GM18519 (cell line): ENCODE results near the gene GABRB2.
"Not testable (repeated sequence)": the region's sequence is repeated elsewhere in the genome, so short reads cannot be mapped to it uniquely, and the experiment has no call there.

ENCODE experiments used
- ATAC-seq: cut with Tn5 transposase; IDR thresholded peaks from one replicate; pipeline ENCODE4 v1.9.1; 2021; ENCODE audit warnings: mild to moderate bottlenecking, moderate library complexity; ENCODE audit not compliant: unreplicated experiment, low FRiP score

The GABRB2 gene

DNA sequence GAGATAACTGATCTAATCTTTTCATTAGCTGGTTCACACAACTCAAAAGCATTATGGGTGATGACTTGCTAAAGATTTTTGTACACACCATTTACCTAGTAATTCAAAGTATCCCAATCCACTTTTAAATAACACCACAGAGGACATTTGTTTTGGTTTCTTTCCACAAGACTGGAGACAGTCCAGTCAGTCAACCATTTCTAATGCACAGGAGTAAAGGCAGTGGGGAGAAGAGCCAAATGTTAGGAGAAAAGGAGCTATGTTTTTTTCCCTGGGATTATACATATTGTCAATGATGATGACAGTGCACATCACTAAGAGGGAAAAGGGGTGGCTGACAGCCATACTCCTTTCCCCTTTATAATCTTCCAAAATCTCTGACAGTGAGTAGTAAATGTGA lies 240.9 kb downstream of the GABRB2 start:
- no peak for ATAC-seq

DNA sequence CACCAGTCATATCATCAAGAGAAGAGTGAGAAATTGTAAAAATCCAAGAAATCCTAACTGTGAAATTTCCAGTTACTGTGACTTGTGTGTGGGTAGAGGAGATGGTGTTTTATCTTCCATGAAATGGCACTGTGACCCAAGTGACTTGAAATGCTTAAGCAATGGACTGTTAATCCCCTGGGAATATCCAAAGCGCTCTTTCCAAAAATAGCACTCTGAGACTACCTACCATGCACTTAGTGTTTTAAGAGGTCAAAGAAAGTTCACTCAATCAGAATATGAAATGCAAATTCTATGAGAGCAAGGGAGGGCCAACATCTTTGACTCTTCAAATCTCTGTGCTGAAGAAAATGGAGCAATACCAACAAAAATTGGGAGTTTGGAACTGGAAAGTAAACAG lies 244.0 kb downstream of the GABRB2 start:
- no peak for ATAC-seq

DNA sequence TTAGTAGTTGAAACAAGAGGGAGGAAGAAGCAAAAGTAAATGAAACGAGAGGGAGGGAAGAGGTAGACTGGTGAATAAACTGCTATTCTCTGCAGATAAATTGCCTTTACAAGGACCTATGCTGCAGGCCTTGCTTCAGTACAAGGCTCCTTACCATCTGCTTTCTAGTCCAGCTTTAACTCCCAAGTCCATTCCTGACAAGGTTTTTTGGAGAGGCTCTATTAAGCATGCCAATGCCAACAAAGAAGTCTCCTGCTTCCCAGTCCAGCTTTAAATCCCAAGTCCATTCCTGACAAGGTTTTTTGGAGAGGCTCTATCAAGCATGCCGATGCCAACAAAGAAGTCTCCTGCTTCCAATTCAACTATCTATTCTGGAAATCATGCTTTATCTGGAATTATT lies 244.9 kb downstream of the GABRB2 start:
- ATAC-seq: no peak

DNA sequence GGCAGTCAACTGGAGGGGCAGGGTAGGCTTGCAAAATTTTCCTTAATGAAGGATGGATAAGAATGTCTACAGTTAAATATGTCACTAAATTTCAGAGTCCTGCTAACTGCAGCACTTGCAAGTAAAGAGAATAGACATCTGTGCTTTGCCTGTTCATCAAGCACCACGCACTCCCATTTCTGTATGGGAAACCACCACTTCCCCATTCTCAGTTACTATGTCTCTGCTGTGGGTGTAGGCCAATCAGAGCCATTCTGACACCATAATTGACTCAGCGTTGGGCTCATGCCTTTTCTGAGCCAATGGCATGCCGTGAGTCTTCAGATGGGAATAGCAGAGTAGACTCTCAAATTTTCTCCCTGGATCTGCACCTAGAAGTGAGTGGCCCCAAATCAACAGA lies 247.5 kb downstream of the GABRB2 start:
- ATAC-seq: peak; percentile 95

DNA sequence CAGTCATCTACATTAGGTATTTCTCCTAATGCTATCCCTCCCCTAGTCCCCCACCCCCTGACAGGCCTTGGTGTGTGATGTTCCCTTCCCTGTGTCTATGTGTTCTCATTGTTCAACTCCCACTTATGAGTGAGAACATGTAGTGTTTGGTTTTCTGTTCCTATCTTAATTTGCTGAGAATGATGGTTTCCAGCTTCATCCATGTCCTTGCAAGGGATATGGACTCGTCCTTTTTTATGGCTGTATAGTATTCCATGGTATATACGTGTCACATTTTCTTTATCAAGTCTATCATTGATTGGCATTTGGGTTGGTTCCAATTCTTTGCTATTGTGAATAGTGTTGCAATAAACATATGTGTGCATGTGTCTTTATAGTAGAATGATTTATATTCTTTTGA lies 249.1 kb downstream of the GABRB2 start:
- not testable (repeated sequence) for ATAC-seq

DNA sequence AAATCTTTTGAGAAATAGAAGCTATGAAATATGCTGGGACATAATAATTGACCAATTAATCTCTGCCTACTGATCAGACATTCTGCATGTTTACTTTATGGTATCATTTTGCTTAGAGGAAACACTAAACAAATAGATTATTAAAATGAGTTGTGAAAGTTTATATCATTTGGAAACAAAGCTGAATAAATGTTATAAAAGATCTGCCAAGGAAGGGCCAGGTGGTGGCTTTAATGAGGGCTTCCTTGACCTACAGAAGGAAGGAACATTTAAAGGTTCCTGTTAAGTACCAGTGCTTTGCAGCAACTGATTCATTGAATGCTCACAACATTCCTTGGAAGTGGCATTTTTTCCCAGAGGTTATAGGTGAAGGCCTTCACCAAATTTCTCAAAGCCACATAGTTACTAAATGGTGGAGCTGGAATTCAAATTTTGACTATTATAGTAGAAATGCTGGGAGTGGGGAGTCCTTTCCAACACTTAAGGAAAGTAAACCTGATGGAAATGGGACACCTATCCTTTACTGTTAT lies 250.7 kb downstream of the GABRB2 start:
- no peak for ATAC-seq

DNA sequence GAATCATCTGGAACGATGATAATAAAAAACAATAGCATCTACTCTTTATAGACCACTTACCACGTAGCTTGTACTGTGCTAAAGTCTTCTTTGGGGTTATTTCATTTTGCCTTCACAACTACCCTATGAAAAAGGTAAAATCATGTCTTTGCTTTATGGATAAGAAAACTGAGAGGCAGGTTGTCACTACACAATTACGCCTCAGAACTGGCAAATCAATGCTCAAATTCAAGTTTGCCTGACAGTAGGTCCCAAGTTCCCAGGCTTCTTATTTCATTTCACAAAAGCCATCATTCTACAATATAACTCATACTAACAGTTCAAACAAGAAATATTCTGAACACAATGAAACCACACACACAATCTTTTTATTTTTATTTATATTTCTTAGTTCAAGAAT lies 258.5 kb downstream of the GABRB2 start:
- ATAC-seq: no peak

DNA sequence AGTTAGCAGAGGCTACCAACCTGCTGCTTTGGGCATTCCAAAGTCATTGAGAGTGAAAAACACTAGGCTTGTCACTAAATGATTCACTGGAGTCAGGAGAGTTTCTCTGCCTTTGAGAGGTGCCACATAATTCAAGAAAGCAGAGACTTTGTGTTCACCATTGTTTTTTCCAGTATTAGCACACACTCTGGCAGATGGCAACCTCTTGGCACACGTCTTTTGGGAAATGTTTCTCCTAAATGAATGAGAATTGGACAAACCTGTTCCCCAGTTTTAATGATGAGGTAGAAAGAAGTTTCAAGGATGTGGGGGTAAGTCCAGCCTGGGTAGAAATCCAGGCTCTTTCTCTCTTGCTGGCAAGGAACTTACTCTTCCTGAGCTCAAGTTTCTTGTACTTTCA lies 259.1 kb downstream of the GABRB2 start:
- no peak for ATAC-seq

DNA sequence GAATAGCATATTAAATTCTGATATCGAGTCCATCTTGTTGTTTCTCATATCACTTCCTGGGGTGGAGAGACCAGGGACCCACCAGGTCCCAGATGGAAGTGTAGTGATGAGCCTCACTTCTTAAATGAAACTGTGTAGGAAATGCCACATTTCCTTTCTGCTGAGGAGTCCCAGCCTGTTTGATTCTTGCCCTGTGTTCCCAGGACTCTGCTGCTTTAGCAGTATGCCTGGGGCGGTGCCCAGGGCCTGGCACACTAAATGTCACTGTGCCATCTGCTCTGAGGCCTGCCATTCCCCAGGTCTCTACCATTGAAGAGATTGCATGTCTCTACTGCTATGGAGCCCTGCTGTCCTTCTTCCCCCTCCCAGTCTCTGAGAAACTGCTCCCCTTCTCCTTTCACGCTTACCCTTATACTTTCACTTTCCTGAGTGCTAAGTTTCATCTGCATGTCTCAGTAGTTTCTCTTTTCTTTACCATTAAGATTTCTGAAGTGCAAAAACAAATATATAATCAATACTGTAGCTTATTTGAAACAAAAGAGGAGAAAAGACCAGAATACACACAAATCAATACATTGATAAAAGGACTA lies 260.4 kb downstream of the GABRB2 start:
- ATAC-seq: peak; percentile 93

DNA sequence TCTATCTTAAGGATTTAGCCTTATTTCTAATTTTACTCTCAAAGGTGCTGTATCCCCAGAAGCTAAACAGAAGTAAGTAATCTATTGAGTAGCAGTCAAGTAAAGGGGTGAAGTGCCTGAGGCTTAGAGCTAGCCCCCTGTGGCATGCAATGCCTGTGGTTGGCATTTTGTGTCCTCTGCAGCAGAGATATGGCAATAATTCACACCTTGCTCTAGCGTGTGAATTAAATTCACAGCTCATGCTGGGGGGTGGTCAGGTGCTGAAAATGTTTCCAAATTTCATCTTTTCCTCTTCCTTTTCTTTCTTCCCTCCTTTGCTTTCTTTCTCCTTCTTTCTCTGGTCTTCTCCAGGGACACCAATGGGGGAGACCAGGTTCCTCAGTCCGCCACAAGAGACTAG lies 262.1 kb downstream of the GABRB2 start:
- ATAC-seq: no peak

DNA sequence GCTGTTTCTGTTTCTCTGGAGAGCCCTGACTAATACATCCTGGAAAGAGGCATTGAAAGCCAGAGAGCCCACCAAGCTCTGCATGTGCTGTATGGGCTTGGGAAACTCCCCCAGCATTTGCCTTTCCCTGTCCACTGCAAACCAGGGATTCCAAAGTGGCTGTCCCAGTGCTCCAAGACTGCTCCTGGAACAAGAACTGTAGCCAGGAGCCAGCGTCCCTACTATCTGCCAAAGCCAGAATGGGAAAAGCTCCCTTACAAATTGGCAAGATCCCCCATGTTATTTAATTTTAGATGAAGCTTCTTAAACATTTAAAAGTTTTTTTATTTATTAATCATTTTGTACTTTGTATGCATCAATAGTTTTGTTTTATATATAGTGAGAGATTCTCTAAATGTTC lies 263.2 kb downstream of the GABRB2 start:
- no peak for ATAC-seq

DNA sequence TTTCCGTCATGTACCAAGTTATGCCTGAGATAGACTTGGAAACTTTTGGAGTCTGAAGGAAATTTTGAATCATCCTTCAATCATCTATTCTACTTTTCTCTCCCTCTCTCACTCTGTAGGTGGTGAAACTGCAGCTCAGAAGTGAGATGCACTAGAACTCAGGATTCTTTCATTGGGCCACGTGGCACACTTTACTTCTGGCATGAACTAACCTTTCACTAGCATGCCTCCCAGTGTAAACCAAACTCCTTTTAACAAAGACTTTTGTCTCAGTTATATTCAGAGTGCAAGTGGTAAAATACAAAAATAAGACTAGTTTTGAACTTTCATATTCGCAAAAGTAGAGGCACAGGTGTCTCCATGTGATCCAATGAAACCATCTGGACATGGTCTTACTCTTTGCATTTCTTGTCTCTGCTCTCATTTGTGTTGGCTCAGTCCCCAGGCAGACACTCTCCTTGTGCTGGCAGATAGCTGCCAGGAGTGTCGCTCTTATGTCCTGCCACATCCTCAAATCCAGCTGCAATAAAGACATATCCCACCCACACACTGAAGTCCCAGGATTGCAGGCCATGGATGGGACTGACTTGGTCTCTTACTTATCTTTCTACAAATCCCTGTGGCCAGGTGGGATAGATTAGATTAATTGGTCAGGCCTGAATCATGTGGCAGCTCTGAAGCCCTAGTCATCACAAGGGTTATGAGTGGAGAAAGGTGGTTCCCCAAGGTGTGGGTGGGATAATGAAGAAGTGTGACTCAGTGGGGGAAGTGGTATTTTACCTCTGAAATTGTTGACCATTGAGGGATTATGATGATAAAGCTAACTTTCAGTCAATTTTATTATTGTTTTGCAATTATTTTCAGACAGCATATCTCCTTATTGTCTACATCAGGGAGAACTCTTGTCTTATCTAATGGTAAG lies 267.5 kb downstream of the GABRB2 start:
- ATAC-seq: peak; percentile 59

DNA sequence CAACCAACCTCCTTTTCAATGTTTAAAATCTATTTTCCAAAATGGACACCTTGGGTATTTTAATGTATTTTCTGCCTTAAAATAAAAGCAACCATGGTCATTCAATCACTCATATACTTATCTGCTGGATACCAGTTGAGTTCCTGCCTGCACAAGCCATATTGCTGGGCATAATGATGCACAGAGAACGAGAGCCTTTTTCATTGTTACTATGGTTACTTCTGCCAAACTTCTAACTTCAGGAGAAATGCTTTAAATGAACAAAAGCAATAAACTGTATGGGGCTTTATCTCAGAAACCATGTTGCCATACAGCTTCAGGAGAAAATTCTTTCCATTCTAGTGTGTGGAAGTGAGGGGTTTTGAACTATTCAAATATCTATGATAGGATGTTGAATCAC lies 269.5 kb downstream of the GABRB2 start:
- ATAC-seq: no peak

DNA sequence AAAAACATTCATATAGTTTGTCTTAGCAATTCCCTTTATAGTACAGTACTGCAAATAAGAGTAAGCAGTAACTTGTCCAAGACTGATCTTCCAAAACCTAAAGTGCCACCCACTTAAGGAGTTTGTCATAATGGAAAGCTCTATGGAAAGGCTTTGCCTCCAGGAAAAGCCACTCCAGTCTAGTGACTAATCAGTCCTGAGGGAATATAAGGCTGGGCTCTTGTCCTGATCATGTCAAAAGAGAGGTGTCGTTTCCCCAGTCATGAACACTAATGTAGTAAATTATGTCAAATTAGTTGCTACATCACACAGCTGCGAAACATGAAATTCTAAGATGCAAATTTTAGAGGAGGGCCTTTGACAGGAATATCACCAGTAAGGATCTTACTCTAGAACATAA lies 271.6 kb downstream of the GABRB2 start:
- ATAC-seq: no peak

DNA sequence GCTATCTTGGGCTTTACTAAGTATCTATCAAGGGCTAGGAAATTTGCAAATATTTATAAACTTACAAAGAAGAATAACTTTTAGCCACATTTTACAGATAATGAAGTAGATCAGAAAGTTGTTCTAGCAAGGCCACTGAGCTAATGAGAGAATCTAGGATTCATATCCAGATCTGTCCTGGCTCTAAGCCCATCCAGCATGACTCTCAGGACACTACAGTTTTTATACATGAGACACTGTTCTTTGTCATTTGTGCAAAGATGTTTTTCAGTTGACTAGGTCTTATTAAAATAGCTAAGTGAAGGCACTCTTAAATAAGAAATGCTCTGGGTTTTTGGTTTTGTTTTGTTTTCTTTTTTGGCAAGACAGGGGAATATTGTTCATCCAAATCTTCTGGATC lies 273.1 kb downstream of the GABRB2 start:
- ATAC-seq: no peak

DNA sequence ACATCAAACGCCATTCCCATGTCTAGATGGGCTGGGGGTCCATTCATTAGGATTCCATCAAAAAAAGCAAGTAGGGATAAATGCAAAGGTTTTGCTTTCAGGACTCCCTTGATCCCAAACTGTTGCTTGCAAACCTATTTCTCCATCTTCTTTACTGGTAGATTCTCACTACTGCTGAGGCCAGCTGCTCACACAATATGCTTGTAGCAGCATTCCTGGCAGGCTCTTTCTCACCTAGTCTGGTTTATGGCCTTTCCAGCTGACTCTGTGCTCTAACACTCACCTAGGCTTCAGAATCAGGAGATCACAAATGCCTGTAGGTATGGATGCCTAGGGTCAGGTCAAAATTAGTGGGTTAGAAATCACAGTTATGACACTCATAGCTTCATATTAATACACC lies 274.7 kb downstream of the GABRB2 start:
- no peak for ATAC-seq

DNA sequence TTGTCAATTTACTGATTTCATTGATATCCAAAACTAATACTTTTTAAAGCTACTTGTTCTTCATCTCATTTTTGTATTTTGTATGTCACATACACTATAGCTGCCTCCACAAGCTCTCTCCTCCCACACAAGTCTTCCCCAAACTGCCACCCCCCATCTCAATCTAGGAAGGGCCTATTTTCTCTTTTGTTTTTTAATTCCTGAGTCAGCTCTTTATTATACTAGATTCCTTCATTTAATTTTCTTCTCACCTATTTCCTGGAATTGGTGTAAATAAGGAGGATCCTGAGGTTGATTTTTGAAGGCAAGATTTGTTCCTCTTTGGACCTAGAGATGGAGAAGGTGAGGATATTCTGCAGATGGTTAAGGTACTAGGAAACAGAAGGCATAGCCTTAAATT lies 277.4 kb downstream of the GABRB2 start:
- ATAC-seq: no peak

DNA sequence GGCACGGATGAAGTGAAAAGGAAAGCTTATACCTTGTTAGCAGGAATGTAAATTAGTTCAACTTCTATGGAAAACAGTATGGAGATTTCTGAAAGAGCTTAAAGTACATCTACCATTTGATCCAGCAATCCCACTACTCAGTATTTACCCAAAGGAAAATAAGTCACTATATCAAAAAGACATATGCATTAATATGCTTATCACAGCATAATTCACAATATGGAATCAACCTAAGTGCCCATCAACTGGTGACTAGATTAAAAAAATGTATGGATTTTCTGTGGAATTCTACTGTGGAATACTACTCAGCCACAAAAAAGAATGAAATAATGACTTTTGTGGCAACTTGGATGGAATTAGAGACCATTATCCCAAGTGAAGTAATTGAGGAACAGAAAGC lies 279.6 kb downstream of the GABRB2 start:
- no peak for ATAC-seq

DNA sequence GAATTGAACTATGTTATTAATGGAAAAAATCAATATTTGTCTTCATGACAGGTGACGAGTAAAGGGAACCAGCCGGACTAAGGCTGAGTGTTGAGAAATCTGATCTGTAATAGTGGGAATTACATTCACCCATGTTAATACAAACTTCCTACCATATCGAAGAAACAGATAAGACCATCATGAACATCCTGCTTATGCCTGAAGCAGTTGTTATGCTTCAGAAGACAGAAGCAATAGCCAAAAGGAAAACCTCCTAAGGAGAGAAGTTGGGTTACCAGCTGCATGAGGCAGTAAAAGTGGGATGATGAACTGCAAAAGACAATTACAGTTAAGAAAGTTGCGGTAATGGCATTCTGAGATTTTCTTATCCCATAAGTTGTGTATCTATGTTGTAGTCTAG lies 281.5 kb downstream of the GABRB2 start:
- ATAC-seq: no peak

DNA sequence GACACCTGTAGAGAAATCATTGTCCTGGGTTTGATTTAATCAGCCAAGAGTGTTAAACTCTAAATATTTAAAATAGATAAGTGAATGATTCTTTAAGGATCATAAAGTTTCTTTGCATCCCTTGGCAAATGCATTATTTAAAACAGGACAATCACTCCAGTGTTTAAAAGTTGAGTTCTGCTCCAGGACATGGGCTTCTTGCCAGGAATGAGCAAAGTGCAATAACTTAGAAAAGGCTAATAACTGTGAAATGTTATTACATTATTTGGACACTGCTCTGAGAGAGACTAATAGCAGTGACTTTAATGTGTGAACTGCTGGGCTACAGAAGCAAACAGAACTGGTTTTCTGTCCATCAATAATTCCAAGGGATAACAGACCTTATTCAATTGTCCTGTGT lies 283.3 kb downstream of the GABRB2 start:
- ATAC-seq: no peak

DNA sequence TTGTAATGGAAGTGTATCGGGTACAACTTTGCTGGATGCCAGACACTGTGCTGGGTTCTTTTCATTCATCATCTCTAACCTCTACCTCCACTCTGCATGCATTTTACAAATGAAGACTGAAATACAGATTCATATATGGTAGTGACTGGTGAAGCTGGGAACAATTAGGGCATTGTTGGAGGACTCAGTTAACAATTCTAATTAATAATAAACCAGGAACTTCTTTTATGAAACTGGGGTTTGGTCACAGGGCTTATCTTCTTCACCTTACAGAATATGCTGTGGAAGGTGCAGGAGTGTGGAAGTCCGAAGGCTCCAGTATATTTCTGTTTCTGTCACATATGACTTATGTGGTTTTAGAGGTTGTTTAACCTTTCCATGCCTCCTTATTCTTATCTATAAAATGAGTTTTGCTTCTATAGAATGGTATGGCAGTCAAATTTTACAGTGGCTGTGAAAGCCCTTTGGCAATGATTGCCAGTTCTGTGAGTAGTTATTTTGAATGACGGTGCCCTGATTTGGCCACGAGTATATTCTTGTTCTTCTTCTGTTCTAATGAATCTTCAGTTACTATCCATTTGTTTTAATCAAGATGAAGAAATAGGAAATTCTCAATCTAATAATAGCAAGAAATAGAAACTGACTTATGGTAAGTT lies 284.7 kb downstream of the GABRB2 start:
- ATAC-seq: no peak
